Activated CD4-positive, alpha-beta T cell treated with anti-CD3 and anti-CD28 coated beads, Interleukin-2, Interleukin-4, amounts not matched to agents 100 ng/mL and 50 ng/mL, durations not matched to agents 16 hours and 8 hours (primary cell): Measurements from ENCODE around the gene HSD11B2.
"Not testable (repeated sequence)": the region's sequence is repeated elsewhere in the genome, so short reads cannot be mapped to it uniquely, and the experiment has no call there.

ENCODE experiments used
- DNase-seq: peaks from one replicate; pipeline ENCODE4 v3.0.0-alpha.2; 2020; ENCODE audit warnings: low spot score

Gene HSD11B2

GRCh38 chr16:67415421-67415820 is 15.5 kb upstream of the HSD11B2 start:
- DNase-seq: not testable (repeated sequence)

GRCh38 chr16:67415872-67416793 is 14.8 kb upstream of the HSD11B2 start, which contains the start of gene ZDHHC1:
Gene ZDHHC1, minus strand, starts transcription at chr16:67416477. Its CDS starts 8,702 bp downstream, at chr16:67407775.
- peak; percentile 44 for DNase-seq

- no peak for DNase-seq
These were observed 13.4 kb upstream of the HSD11B2 start for GRCh38 chr16:67417333-67418061.

- no peak for DNase-seq
These were observed 11.4 kb upstream of the HSD11B2 start for GRCh38 chr16:67419502-67419901.

- no peak for DNase-seq
These were observed 11.0 kb upstream of the HSD11B2 start for GRCh38 chr16:67419931-67420330.

- DNase-seq: no peak
These were observed 9.9 kb upstream of the HSD11B2 start for GRCh38 chr16:67421030-67421429.

- no peak for DNase-seq
These were observed 7.9 kb upstream of the HSD11B2 start for GRCh38 chr16:67423015-67423414.

GRCh38 chr16:67423611-67424260 is 7.2 kb upstream of the HSD11B2 start:
- DNase-seq: no peak

GRCh38 chr16:67424261-67424615 is 6.7 kb upstream of the HSD11B2 start:
- DNase-seq: no peak

GRCh38 chr16:67425061-67425460 is 5.9 kb upstream of the HSD11B2 start:
- no peak for DNase-seq

GRCh38 chr16:67425580-67425979 is 5.3 kb upstream of the HSD11B2 start:
- no peak for DNase-seq

GRCh38 chr16:67426022-67426421 is 4.9 kb upstream of the HSD11B2 start:
- DNase-seq: no peak

- no peak for DNase-seq
These were observed 4.0 kb upstream of the HSD11B2 start for GRCh38 chr16:67426950-67427349.

GRCh38 chr16:67428146-67428731 is 2.7 kb upstream of the HSD11B2 start:
- DNase-seq: peak; percentile 53

- no peak for DNase-seq
These were observed 1.7 kb upstream of the HSD11B2 start for GRCh38 chr16:67429053-67429798.

- no peak for DNase-seq
These were observed 970 bp upstream of the HSD11B2 start for GRCh38 chr16:67429799-67430503.

- DNase-seq: no peak
These were observed 381 bp upstream of the HSD11B2 start for GRCh38 chr16:67430504-67430976.

GRCh38 chr16:67431775-67432505 is 1.0 kb downstream of the HSD11B2 start:
- no peak for DNase-seq

GRCh38 chr16:67432506-67432890 is 1.6 kb downstream of the HSD11B2 start:
- no peak for DNase-seq

GRCh38 chr16:67433131-67433719 is 2.3 kb downstream of the HSD11B2 start:
- no peak for DNase-seq
